H1 (cell line): ENCODE measurements around the gene GIT1. TPM values are rescaled to one million over a fixed set of nuclear protein-coding genes. Genes with fewer than 3 reads are reported as not detected.

Experiments used
- CTCF ChIA-PET: fragments of 300-600 bp; sonication (Branson Sonifier 250); formaldehyde crosslinking; loops from one replicate; lab custom pipeline; 2021; ENCODE audit not compliant: partially characterized antibody; lab: Charles Lee
- POLR2A ChIA-PET: fragments of 300-600 bp; sonication (Branson Sonifier 250); formaldehyde crosslinking; loops from one replicate; lab custom pipeline; 2021; ENCODE audit warnings: inconsistent platforms; ENCODE audit not compliant: partially characterized antibody; lab: Charles Lee
- DNase-seq, 2 experiments: peaks; one replicate each; pipeline versions ENCODE4 v3.0.0 to v3.0.0-alpha.2; 2010 to 2022; ENCODE audit warnings: low spot score in 2 of 2, low read depth in 1 of 2, mixed read lengths in 1 of 2
- FAIRE-seq: peaks from 2 replicates; lab custom pipeline; 2011; peaks lifted over from hg19 to GRCh38; lab: Jason Lieb, UNC
- H2AFZ ChIP-seq: 2 replicates; pipeline ENCODE4 v1.8.1; 2012; ENCODE audit warnings: low read length, inconsistent platforms
- H2AK5ac ChIP-seq: 2 replicates; pipeline ENCODE4 v1.6.1; 2013; ENCODE audit warnings: low read depth, low read length
- H2BK120ac ChIP-seq: replicated peaks from 2 replicates; pipeline ENCODE3; 2013; ENCODE audit warnings: low read depth, low read length, inconsistent platforms
- H2BK12ac ChIP-seq: 2 replicates; pipeline ENCODE4 v1.6.1; 2013; ENCODE audit warnings: low read depth, low read length
- H2BK15ac ChIP-seq: 2 replicates; pipeline ENCODE4 v1.6.1; 2013; ENCODE audit warnings: low read length
- H2BK20ac ChIP-seq: 2 replicates; pipeline ENCODE4 v1.6.1; 2013; ENCODE audit warnings: low read length
- H2BK5ac ChIP-seq: 2 replicates; pipeline ENCODE4 v1.6.1; 2013; ENCODE audit warnings: low read depth, low read length
- H3K14ac ChIP-seq: 2 replicates; pipeline ENCODE4 v1.6.1; 2013; ENCODE audit warnings: inconsistent platforms; ENCODE audit not compliant: insufficient read length
- H3K18ac ChIP-seq: 2 replicates; pipeline ENCODE4 v1.6.1; 2013; ENCODE audit warnings: low read length; ENCODE audit errors: extremely low read depth
- H3K23ac ChIP-seq: 2 replicates; pipeline ENCODE4 v1.6.1; 2013; ENCODE audit warnings: inconsistent platforms; ENCODE audit not compliant: insufficient read length
- H3K23me2 ChIP-seq: 2 replicates; pipeline ENCODE4 v1.6.1; 2013; ENCODE audit warnings: low read depth, low read length
- H3K27ac ChIP-seq: 2 replicates; pipeline ENCODE4 v1.6.1; 2011; ENCODE audit warnings: low read depth, low read length, inconsistent platforms
- H3K27me3 ChIP-seq, 4 experiments: replicated peaks in 1 of 4; 1 replicate in 1 of 4; 2 replicates in 3 of 4; pipeline versions ENCODE4 v1.6.1 to v1.8.1; 2011 to 2013; ENCODE audit warnings: low read length in 3 of 4, mild to moderate bottlenecking in 3 of 4, inconsistent platforms in 2 of 4, mixed read lengths in 2 of 4, moderate library complexity in 1 of 4; ENCODE audit not compliant: control insufficient read depth in 3 of 4, insufficient read depth in 3 of 4; ENCODE audit errors: extremely low read depth in 1 of 4
- H3K36me3 ChIP-seq, 4 experiments: 2 replicates each; pipeline versions ENCODE4 v1.6.1 to v1.8.1; 2011 to 2013; ENCODE audit warnings: mild to moderate bottlenecking in 4 of 4, low read length in 3 of 4, moderate library complexity in 2 of 4, control low read depth in 1 of 4, inconsistent platforms in 1 of 4; ENCODE audit not compliant: insufficient read depth in 4 of 4, control insufficient read depth in 2 of 4
- H3K4ac ChIP-seq: replicated peaks from 2 replicates; pipeline ENCODE3; 2013; ENCODE audit warnings: low read length, low read depth, mixed read lengths, inconsistent platforms; ENCODE audit not compliant: insufficient read length
- H3K4me1 ChIP-seq, 4 experiments: replicated peaks in 1 of 4; 1 replicate in 1 of 4; 2 replicates in 3 of 4; pipeline versions ENCODE4 v1.6.1 to v1.8.1; 2011 to 2013; ENCODE audit warnings: low read length in 3 of 4, inconsistent platforms in 2 of 4, mixed read lengths in 1 of 4; ENCODE audit not compliant: insufficient read depth in 4 of 4, control insufficient read depth in 3 of 4
- H3K4me2 ChIP-seq, 2 experiments: 2 replicates each; pipeline versions ENCODE4 v1.6.1 to v1.8.1; 2011 to 2013; ENCODE audit warnings: low read depth in 2 of 2, low read length in 2 of 2, control low read depth in 1 of 2, inconsistent platforms in 1 of 2, mild to moderate bottlenecking in 1 of 2; ENCODE audit not compliant: insufficient read depth in 1 of 2
- H3K4me3 ChIP-seq, 4 experiments: fragments of 200-600, 300-600 bp in 1 of 4; sonication (generic), shearing (Covaris generic), sonication (Bioruptor Twin) in 1 of 4; 2 replicates each; pipeline versions ENCODE4 v1.5.1 to v1.8.1; 2011 to 2016; ENCODE audit warnings: low read length in 4 of 4, low read depth in 3 of 4, control low read depth in 2 of 4, inconsistent platforms in 2 of 4, mild to moderate bottlenecking in 2 of 4, mixed read lengths in 1 of 4, moderate library complexity in 1 of 4; ENCODE audit not compliant: insufficient read depth in 2 of 4; ENCODE audit errors: extremely low read depth in 1 of 4
- H3K56ac ChIP-seq: replicated peaks from 2 replicates; pipeline ENCODE3; 2013; ENCODE audit warnings: low read depth, mild to moderate bottlenecking, mixed read lengths, low read length, inconsistent platforms; ENCODE audit not compliant: insufficient read length
- H3K79me1 ChIP-seq: 2 replicates; pipeline ENCODE4 v1.6.1; 2013; ENCODE audit warnings: low read depth, low read length, control low read depth
- H3K79me2 ChIP-seq, 2 experiments: 2 replicates each; pipeline versions ENCODE4 v1.6.1 to v1.8.1; 2012 to 2013; ENCODE audit warnings: low read length in 2 of 2, mild to moderate bottlenecking in 2 of 2, inconsistent platforms in 1 of 2; ENCODE audit not compliant: insufficient read depth in 2 of 2, control insufficient read depth in 1 of 2
- H3K9ac ChIP-seq, 4 experiments: replicated peaks in 1 of 4; 1 replicate in 1 of 4; 2 replicates in 3 of 4; pipeline versions ENCODE4 v1.6.1 to v1.8.1; 2011 to 2013; ENCODE audit warnings: low read depth in 3 of 4, low read length in 3 of 4, control low read depth in 2 of 4, mild to moderate bottlenecking in 2 of 4, moderate library complexity in 2 of 4, inconsistent platforms in 1 of 4; ENCODE audit errors: extremely low read depth in 1 of 4
- H3K9me3 ChIP-seq, 2 experiments: 2 replicates each; pipeline versions ENCODE4 v1.6.1 to v1.8.1; 2012 to 2013; ENCODE audit warnings: mild to moderate bottlenecking in 2 of 2, moderate library complexity in 2 of 2, control low read depth in 1 of 2, inconsistent platforms in 1 of 2, low read depth in 1 of 2, low read length in 1 of 2, mixed read lengths in 1 of 2; ENCODE audit not compliant: insufficient read depth in 2 of 2
- H4K20me1 ChIP-seq, 2 experiments: replicated peaks in 1 of 2; 2 replicates each; pipeline versions ENCODE3 to v1.8.1; 2011 to 2013; ENCODE audit warnings: inconsistent platforms in 2 of 2, low read length in 2 of 2, mild to moderate bottlenecking in 1 of 2; ENCODE audit not compliant: insufficient read depth in 2 of 2, control insufficient read depth in 1 of 2
- H4K5ac ChIP-seq: 2 replicates; pipeline ENCODE4 v1.6.1; 2013; ENCODE audit warnings: low read length, low read depth, mixed read lengths, inconsistent platforms; ENCODE audit not compliant: insufficient read length
- H4K8ac ChIP-seq: 2 replicates; pipeline ENCODE4 v1.8.0; 2013; ENCODE audit warnings: mild to moderate bottlenecking, moderate library complexity, low read length, inconsistent platforms; ENCODE audit not compliant: insufficient read depth; ENCODE audit errors: extremely low read depth
- H4K91ac ChIP-seq: replicated peaks from 2 replicates; pipeline ENCODE3; 2013; ENCODE audit warnings: low read length, mixed read lengths, inconsistent platforms; ENCODE audit not compliant: insufficient read length
- ASH2L ChIP-seq: fragments of 200-600, 300-600 bp; sonication (generic); IDR thresholded peaks from one replicate; pipeline ENCODE4 v1.7.1; 2017; ENCODE audit warnings: low read length
- EZH2 ChIP-seq: fragments of 200-600 bp; sonication (generic); IDR thresholded peaks from 2 replicates; pipeline ENCODE4 v1.7.1; 2012; ENCODE audit warnings: low read depth, mild to moderate bottlenecking, moderate library complexity, low read length, inconsistent platforms; ENCODE audit not compliant: severe bottlenecking
- KDM1A ChIP-seq: fragments of 200-600, 300-600 bp; sonication (generic); IDR thresholded peaks from 2 replicates; pipeline ENCODE4 v1.7.1; 2016; ENCODE audit warnings: mild to moderate bottlenecking, low read length, borderline replicate concordance
- RFX5 ChIP-seq: IDR thresholded peaks from 2 replicates; pipeline ENCODE4 v1.6.1; 2011; ENCODE audit warnings: low read depth, low read length, improper control_type of control experiment, borderline replicate concordance
- WGBS, 2 experiments: shearing (Covaris generic) in 1 of 2; methylation state at CpG; one replicate each; pipeline versions ENCODE4 v1.1.6 to v1.1.7; 2013 to 2015; ENCODE audit warnings: low lambda C conversion rate in 2 of 2, mixed read lengths in 2 of 2, inconsistent platforms in 1 of 2, low coverage in 1 of 2, missing lambda C conversion rate in 1 of 2; ENCODE audit not compliant: insufficient replicate concordance in 2 of 2, insufficient coverage in 1 of 2, insufficient read length in 1 of 2; ENCODE audit errors: extremely low coverage in 1 of 2, missing lambda C conversion rate in 1 of 2; 5-methylcytosine and 5-hydroxymethylcytosine counted together
- polyA plus RNA-seq, 7 experiments: library from polyadenylated mRNA; depleted of rRNA in 3 of 7; stranded (reverse) in 5 of 7; unstranded in 2 of 7; fragments of >200 nt in 5 of 7; fragments of 200-250 nt in 2 of 7; gene quantifications; 1 replicate in 5 of 7; 2 replicates in 1 of 7; 4 replicates in 1 of 7; pipeline versions ENCODE4 v1.2.1 to v1.2.3, GENCODE V29; 2011 to 2013; ENCODE audit warnings: missing spikeins in 2 of 7, mixed read lengths in 2 of 7
- total RNA-seq: library from RNA; stranded (reverse); fragmentation: NEBNext Ultra II Directional; extraction: Animal tissue kit (Norgen Biotek cat#: 25700); gene quantifications from 2 replicates; pipeline ENCODE4 v1.2.1, GENCODE V29; 2021

Gene GIT1
- total and polyA plus RNA-seq, 2 of the 8 experiments (the other 6 are each of a cell fraction or from before 2014, with no cell fraction given), result 62.4 to 63.0 TPM

DNA sequence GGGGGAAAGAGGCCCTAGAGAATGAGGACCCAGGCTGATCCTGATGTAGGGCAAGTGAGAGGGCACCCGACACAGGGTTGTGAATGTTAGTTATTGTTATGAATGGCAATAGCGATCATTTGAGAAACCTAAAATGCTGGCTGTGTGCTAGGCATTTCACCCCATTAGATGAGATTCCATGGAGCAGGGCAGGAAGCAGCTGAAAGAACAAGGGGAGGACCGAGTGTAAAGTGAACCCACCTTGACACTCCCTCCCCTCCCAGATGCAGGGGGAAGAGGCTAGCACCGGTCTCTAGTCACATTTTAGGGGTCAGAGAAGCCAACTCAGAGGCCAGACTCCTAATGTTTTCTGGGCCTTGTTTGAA, 33.8 kb upstream of the GIT1 start:
- POLR2A ChIA-PET, result interaction anchor here (0.6 to 1.4 kb wide), 6 partner anchors 16 to 363 kb away, joined by 3 to 4 read pairs (median 4); partner anchors contain the start of gene NUFIP2
- H3K27ac ChIP-seq, result peak overlapping the region; percentile 72
- H2AFZ ChIP-seq, result peak overlapping the region; percentile 85; the same call in 1 of the 2 replicates

More for the DNA sequence above, 33.8 kb upstream of the GIT1 start:
- Histone ChIP-seq H3K36me3 (no peaks in the 10 kb centered on the region), H3K18ac (0 out of 2 replicates have a peak overlapping the region, but pooled peaks have one; percentile 74), H4K5ac (peak overlapping the region; percentile 90), H3K4ac (peak overlapping the region; percentile 70), H2AK5ac (no peak overlapping the region), H2BK15ac (peak overlapping the region; percentile 75; the same call in 1 of the 2 replicates), H3K23ac (no peak overlapping the region), H3K79me1 (no peaks in the 10 kb centered on the region), H3K9ac (peak overlapping the region in 3 of 4 experiments; percentile 32 to 85 (median 84); a peak in 6 of 7 replicates), H3K27me3 (peaks cover 5 to 36% (median 26%) of the 10 kb centered on the region in 4 experiments), H2BK20ac (peak overlapping the region; percentile 72), H4K8ac (peak overlapping the region; percentile 95; the same call in 1 of the 2 replicates), H3K4me1 (peaks cover 8 to 20% (median 16%) of the 10 kb centered on the region in 4 experiments), H3K23me2 (peaks cover 11% of the 10 kb centered on the region; the same call in 1 of the 2 replicates), H3K9me3 (no peaks in the 10 kb centered on the region), H2BK12ac (no peak overlapping the region), H4K20me1 (peaks cover 0 to 6% of the 10 kb centered on the region in 2 experiments), H2BK120ac (no peak overlapping the region), H3K4me3 (peak overlapping the region; percentile 53 to 84 (median 69)), H3K79me2 (no peaks in the 10 kb centered on the region), H4K91ac (peak overlapping the region; percentile 2), H3K14ac (no peak overlapping the region), H2BK5ac (peak overlapping the region; percentile 95; the same call in 1 of the 2 replicates), H3K4me2 (peak overlapping the region; percentile 95), H3K56ac (no peak overlapping the region)
- CTCF ChIA-PET, result interaction anchor here (0.6 to 13.1 kb wide), 11 partner anchors 12 to 473 kb away, joined by 3 to 193 read pairs (median 3); partner anchors contain the start of genes ABHD15, ANKRD13B, SSH2 and TP53I13
- FAIRE-seq (peak; percentile 69), DNase-seq (no peak)
- 20% methylated on average over 4 of the region's 4 CpGs; no CpG with 5 or more reads in 1 of the 2 experiments for WGBS, 2 experiments
- no peak for TF ChIP-seq RFX5
- TF ChIP-seq EZH2, result no peak
- TF ChIP-seq ASH2L, result peak; percentile 33
- TF ChIP-seq KDM1A, result 0 out of 2 replicates have a peak, but pooled peaks have one; percentile 3
